HG03039 (cell line): ENCODE results near the gene CADPS.

Source experiments
- ATAC-seq: cut with Tn5 transposase; IDR thresholded peaks from one replicate; pipeline ENCODE4 v1.9.1; 2021; ENCODE audit warnings: mild to moderate bottlenecking, moderate library complexity; ENCODE audit not compliant: unreplicated experiment

Gene CADPS

DNA sequence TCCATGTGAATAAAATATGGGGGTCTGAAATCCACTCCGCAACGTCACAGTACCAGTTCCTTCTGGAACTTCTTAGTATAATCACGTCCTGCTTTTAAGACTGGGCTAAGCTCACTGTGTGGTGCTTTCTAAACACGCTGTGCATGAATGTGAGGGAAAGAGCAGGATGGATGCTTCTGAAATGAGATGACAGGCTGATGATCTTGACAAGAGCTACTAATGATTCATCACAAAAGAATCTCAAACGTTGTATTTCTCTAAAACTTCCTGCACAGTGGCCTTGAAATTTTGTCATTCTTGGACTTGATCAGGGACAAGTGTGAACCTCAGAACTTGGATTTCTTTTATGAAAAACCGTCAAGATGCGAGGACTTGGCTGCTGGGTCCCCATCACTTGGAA, 221.4 kb downstream of the CADPS start:
- no peak for ATAC-seq

DNA sequence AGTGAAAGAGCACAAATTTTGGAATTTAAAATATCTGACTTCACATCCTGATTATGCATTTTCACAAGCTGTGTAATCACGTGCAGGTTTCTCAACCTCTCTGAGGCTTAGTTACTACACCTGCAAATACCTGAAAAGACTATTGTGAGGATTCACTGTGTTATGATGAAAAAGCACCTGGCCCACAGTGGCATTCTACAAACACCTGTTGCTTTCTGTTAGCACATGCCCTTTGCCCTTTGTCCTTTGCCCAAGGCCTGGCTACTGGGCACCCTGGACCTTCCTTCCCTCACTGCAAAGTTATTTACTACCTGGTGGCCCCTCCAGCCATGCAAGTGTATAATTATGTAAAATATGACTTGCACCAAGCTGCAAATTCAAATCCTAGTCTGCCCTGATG, 227.5 kb downstream of the CADPS start:
- no peak for ATAC-seq

DNA sequence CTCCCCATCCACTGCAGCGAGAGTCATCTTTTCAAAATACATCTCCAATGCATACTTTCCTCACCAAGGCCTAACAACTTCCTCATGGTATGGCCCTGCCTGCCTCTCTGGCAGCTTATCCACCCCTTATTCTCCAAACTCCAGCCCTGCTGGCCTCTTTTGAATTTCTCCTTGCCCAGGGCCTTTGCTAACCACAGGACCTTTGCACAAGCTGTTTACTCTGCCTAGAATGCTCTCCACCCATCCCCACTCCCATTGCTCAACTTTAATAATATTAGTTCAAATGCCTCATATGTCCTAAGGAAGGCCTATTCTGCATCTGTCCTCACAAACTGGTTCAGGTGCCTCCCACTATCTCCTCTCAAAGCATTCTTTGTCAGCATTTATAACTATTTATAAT, 230.7 kb downstream of the CADPS start:
- no peak for ATAC-seq

DNA sequence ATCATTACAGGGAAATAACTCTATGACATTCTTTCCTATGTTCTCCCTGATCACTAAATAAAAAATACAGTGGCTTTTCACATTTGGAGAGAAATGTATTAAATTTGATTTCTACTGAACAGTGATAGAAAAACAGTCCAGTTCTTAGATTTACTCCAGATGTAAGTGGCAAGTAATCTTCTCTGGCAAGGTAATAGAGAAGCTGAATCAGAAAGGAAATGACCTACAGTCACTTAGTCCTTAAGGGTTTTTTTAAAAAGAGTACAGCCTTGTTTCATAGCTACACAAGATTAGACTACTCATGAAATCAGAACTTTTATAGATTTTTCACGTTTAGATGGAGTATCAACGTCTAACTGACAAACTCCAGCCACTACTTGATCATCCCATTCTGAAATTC, 236.9 kb downstream of the CADPS start:
- ATAC-seq = no peak

DNA sequence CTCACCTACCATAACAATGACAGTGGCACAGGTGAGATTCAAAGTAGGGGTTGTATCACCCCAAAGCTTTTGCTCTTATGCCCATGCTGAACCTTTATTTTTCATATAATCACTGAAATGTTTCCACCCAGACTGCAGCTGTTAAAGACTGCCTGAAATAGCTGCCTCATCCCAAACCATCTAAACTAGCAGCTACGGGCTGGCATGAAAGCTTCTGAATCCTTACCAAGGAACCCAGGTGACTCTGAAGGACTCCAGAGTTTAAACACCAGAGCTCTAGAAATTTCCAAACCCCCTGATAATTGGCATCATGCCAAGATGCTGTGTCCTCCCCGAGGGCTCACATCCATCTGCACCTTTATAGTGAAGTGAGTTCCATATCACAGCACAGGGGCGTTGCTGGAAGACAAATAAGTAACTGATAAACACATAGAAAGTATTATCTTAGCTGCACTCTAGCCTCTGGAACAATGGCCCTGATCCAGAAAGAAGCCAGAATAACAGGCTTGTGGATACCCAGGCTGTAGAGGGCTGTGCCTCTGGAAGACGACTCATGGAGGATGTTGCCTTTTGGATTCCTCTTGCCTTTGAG, 238.9 kb downstream of the CADPS start:
- ATAC-seq = no peak

DNA sequence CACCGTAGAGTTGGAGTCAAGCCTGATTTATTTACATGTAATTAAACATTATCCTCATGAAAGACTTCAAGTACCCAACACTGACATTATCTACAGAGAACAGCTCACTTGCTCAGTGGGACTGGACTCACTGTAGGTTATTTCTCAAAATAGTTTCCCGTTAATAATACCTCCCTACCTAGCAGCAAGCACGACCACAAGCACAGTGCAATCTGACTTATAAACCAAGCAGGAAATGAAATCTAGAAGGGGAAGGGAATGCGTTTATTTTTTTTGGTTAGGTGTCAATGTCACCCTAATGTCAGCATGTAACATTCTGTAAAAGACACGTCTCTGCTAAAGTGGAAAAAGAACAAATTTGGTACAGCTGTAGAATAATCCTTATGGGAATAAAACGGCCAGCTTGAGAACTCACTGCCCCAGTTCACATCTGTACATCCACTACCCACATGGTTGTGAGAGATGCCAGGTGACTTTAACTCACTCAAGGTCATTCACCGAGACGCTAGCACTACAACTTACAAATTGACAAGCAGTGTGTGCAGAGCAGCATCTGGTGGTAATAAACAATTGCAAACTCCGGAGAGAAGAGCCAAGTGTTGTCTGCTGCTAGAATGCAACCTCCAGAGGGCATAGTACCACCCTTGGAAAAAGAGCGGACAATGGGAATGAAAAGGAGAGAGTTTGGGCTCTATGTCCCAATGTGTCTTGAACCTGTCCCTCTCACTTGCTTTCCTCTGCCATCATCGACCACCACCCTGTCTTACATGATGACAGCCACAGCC, 242.5 kb downstream of the CADPS start:
- ATAC-seq = no peak

DNA sequence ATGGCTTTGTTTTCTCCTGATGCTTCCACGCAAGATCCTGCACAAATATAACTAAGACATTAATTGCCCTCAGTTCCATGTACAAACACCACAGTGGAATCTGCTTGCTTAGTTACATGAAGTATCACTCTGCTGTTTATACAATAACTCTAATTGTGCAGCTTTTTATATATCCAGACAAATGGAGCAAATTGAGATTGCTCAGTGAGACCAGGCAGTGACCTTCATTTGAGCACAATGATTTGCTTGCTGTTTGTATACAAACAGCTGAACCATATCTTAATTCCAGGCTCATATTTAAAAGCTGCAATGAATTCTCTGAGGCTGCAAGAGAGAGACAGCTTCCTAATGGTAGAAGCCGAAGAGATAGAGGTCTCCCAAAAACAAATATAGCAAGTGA, 243.7 kb downstream of the CADPS start:
- no peak for ATAC-seq

DNA sequence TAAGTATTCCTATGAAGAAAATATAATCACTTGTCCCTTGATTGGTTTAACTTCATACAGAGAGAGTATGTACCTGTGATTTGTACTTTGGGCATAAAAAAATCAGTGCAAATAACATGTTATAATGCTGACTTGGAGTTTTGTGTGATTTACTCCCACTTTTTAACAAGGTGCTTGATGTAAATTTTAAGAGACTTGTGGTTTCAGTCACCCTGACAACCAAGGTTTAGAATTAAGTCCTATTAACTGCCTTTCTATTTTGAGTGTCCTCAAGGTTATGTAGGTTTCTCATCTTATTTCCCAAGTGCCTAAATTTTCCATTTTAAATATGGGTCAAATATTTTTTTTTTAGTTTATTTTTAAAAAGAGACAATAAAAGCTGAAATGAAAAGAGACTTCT, 244.6 kb downstream of the CADPS start:
- ATAC-seq = no peak

DNA sequence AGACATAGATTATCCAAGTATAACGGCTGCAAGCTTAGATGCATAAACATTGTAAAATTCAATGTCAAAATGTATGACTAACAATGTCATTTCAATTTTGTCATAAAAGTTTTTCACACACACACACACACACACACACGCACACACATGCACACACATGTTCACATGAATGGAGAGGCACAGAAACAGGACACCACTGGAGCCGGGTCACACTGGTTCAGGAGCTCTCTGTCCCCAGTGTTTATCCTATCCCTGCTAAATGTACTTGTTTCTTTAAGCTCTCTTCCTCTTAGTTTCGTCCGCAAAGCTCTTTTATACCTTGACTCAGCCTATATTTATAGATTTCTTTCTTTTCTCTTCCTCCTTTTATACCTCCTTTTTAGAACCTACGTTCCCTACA, 249.9 kb downstream of the CADPS start:
- no peak for ATAC-seq

DNA sequence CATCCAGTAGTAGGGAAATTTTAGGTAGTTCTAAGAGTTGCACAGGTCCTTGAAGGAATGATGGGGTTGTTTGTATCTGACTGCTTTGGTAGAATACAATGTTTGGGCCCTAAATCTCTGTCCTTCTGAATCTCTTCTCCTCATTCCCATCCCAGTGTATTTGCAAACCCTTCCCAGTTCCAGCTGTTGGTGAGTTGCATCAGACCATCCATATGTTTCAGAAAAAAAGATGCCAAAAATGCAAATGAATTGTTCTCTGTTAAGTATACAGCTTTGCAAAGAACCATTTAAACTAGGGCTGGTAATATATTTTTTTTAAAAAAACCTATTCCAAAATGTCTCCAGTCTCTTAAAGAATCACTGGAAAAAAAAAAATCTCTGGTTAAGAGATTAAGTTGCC, 251.0 kb downstream of the CADPS start:
- no peak for ATAC-seq

DNA sequence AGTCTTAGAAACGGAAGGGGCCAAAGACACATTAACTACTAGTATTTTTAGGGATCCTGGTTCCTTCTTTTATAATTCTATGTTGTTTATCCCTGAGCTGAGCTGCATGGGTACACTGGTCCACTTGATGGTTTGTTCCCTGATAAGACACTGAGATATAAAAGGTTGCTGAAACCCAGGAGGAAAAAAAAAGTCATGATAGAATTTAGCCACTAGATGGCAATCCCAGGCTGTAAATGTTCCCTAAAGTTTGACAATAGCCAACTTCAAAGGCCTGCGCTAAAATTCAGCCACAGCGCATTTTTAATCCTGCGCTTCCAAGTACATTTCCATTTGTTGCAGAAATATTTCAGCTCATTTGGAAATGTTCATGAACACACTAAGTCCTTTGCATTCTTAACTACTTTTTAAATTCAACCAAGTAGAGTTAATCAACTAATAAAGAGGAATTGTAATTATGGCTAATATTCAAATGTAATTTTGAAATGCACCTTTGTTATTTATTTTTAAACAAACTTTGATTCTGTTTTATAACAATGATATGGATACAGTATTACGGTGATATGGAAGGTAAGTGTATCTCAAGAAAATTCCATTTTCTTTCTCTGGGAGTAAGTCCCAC, 252.6 kb downstream of the CADPS start:
- peak; percentile 54 for ATAC-seq

DNA sequence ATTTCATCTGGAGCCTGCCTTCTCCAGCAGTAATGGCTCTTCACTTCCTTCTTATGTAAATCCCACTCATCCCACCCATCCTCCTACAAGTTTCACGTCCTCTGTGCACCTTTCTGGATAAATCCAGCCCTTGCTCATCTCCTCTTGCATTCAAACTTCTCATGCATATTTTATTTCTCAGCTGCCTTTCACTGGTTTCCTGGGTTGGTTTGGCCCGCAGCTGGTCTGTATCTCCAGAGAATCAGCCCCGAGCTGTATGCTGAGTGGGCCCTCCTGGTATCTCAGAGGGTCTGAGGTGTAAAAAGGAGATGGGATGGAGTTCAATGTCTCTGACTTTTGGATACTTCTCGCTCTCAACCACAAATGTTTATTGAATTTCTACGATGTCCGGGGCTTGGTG, 253.3 kb downstream of the CADPS start:
- no peak for ATAC-seq

DNA sequence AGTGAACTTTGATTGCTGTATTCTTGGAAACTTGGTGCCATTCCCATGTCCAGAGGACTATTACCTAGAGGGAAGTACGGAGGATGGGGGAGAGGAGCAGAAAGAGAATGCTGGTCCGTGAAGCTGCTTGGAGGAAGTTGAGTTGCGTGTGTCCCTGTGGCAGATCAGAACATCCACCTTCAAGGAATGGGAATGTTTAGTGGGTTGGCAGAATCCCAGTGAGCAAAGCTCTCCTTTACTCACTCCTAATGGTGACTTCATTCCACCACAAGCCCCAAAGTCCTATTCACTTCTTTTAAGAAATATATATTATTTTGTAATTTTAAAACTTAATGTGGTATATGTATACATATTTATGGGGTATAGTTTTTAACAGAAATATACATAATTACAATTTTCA, 254.0 kb downstream of the CADPS start:
- ATAC-seq = no peak

DNA sequence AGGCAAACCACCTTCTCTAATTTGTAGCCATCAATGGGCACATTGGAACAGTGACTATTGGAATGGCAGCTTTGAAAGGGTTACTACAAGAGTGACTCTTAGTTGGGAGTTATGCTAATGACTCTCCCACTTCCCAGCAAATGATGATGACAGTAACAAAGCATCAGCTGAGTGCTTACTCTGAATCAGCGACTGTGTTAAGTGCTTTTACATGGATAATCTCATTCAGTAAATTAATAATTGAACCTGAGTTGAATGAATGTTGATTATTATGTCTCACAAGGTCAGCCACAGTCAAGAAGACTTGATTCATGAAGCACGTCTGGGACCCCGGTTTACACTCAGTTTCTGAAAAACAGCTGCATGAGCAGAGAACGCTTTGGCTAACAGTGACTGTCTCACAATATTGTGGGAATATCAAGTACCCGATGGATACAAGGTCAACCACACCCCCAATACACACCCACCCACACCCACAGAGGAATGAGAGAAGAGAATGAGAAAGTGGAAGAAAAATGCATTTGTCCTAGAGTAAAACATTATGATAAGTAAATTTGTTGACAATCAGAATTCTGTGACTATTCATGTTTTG, 259.9 kb downstream of the CADPS start:
- ATAC-seq = no peak

DNA sequence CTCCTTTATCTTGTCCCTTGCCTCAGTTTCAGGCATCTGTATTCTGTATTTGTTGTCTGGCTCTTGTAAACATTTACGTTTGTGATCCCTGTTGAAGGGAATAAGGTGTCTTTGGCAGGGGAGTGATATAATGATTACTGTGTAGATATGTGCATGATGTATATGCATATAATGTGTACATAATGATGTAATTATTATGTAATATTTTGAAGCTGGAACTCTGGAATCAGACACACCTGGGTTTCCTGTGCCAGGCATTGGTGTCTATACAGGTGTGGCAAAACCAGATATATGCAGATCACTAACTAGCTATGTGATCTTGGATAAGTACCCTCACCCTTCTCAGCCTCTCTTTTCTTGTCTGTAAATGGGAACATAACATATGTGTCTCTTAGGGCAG, 260.7 kb downstream of the CADPS start:
- ATAC-seq = no peak

DNA sequence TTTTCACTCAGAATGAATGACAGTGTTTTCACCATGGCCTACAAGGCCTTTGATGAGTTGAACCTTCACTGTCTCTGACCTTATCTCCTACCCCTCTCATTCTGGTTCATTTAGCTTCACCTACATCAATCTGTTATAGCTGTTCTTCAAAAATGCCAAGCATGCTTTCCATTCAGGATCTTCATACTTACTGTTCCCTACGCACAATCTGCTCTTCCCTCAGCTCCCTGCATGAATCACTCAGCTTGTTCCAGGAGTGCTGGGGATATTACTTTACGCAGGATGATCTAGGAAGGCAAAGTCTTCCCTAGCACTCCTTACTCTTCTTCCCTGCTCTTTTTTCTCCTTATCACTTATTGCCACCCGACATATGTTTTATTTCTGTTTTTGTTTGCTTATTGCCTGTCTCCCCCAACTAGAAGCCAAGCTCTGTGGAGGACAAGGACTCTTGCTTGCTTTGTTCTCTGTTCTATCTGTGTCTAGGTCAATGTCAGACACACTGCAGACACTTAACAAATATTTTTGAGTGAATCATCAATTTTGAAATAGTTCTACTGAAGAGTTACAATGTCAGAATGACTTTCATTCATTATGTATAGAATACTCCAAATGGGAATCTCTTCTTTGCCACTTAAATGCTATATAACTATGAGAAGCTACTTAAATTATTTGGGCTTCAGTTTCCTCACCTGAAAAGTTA, 263.5 kb downstream of the CADPS start:
- ATAC-seq = no peak

DNA sequence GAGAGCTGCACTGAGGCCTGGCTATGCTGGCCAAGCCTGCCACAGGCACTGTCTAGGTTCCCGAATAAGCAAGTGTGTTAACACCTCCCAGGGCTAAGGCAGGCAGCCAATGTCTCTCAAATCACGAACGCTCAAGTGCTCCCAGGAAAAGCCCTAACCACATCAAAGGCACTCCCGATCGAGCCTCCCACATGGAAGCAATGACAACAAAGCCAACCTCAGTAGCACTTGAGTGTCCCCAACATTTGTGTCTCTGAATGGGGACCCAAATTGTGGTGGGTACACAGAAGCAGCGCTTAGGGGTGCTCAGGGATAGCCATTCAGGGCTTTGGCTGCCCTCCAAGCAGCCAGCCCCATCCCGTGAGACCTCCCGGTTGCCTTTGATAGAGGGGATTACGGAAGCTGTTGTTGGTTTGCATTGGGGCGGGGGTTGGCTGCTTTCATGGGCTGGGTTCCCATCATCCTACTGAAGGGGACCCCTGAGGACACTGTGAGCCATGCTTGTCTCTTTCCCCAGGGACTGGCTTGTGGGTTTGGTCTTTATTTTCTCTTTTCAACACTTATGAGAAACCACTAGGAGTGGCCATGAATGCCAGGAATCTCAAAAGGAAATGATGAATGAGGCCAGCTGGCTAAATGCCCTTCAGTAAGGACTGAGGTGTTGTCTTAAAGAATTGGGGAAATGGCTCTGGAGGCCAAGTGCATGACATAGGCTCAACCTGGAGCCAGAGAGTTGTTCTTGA, 267.8 kb downstream of the CADPS start:
- ATAC-seq = no peak

DNA sequence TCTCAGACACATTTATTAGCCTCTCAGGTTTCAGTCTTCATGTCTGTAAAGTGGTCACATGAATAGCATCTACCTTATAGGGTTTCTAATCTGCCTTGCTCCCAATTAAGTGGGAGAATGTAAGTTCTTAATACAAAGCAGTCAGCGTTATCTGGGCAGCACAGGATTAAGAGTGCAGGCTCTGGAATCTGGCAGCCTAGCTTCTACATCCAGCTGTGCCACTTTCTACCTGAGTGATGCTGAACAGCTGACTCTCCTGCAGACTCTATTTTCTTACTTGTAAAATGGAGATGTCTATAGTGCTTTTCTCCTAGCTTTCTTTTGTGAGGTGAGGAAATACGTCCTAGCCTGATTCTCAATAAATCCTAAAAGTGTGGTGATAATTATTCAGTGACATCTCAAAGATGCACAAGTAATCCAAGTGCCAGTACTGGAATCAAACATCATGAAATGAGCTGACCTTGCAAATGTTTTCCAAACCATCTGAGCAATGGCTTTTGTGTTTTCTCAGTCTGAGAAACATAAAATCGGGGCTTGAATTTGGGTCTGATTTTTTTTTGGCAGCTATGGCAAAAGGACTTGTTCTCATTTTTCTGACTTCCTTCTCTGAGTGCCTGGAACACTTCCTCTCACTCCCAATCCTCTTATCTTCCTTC, 269.7 kb downstream of the CADPS start:
- no peak for ATAC-seq

DNA sequence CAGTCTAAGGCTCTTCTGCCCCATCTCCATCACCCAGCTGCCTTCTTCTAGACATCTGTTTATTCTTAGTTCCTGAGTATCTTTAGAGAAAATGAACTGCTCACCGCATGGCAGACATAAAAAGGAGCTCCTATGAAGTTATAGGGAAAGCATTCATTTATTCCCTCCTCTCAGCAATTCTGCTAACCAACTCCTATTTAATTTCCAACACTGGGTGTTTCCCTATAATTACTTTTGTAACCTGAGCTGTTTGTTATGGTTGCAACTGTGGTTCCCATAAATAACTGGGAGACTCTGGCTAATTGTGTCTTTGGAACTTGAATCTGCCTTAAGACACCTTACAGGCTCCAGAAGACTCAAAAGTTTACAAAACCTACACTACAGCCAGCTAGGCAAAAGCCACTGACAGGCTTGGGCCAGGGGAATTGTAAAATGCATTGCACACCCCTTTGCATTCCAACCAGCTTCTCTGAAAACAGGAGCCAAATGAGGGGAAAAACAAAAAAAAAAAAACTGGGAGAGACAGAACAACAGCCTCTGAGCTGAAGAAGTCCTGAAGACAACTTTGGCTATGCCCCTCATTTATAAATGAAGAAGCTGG, 270.4 kb downstream of the CADPS start:
- ATAC-seq = no peak

DNA sequence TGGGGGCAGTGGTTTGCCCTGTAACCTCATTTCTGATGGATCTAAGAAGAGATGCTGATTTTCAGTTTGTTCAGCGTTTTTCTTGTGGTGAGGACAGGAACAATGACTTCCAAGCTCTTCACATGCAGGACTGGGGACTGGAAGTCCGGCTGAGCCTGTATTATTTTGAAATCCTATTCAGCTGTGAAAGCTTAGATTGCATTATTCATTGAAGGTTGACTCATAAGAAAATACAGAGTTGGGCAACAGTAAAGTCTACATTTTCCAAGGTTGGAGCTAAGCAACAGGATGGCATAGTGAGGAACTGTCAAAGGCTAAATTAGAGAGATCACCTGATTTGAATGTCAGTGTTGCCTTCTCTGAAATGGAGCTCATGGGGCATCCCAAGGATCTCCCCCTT, 270.9 kb downstream of the CADPS start:
- no peak for ATAC-seq
